MM.1S (cell line): Measurements from ENCODE around the gene KRT79.

ENCODE experiments used
- CTCF ChIP-seq: fragments of 300-600 bp; sonication (generic); IDR thresholded peaks from 2 replicates; pipeline ENCODE4 v1.5.1; 2016; ENCODE audit warnings: antibody characterized with exemption, low read length, mixed read lengths
- EZH2 ChIP-seq: fragments of 300-600 bp; sonication (generic); optimal IDR thresholded peaks from 2 replicates; pipeline ENCODE3; 2017; ENCODE audit warnings: low read depth, mild to moderate bottlenecking, antibody characterized with exemption, low read length, mixed read lengths
- EZH2phosphoT487 ChIP-seq: fragments of 300-600 bp; sonication (generic); IDR thresholded peaks from 2 replicates; pipeline ENCODE4 v1.6.1; 2018; ENCODE audit warnings: antibody characterized with exemption, low read length

GRCh38 chr12:52809166-52809565 is 24.9 kb downstream of the KRT79 start:
- TF ChIP-seq CTCF: no peak
- TF ChIP-seq EZH2: no peak
- TF ChIP-seq EZH2phosphoT487: no peak
